SU-DHL-6 (cell line): ENCODE results near the gene DNAAF5.

Experiments used
- EZH2phosphoT487 ChIP-seq: fragments of 200-600 bp; sonication (generic), shearing (Covaris generic); conservative IDR thresholded peaks from 2 replicates; pipeline ENCODE4 v1.6.1; 2018; ENCODE audit warnings: mild to moderate bottlenecking, antibody characterized with exemption, low read length, moderate library complexity, mixed read lengths
- TF ChIP-seq, protein P1 (sequence below): fragments of 200-600 bp; sonication (generic); IDR thresholded peaks from one replicate; pipeline ENCODE4 v1.5.1; 2017; ENCODE audit warnings: antibody characterized with exemption, mild to moderate bottlenecking, low read length, moderate library complexity; ENCODE audit not compliant: insufficient read depth, poor library complexity, severe bottlenecking

GRCh38 chr7:745431-746154, 19.1 kb downstream of the DNAAF5 start:
- TF ChIP-seq, protein P1, sequence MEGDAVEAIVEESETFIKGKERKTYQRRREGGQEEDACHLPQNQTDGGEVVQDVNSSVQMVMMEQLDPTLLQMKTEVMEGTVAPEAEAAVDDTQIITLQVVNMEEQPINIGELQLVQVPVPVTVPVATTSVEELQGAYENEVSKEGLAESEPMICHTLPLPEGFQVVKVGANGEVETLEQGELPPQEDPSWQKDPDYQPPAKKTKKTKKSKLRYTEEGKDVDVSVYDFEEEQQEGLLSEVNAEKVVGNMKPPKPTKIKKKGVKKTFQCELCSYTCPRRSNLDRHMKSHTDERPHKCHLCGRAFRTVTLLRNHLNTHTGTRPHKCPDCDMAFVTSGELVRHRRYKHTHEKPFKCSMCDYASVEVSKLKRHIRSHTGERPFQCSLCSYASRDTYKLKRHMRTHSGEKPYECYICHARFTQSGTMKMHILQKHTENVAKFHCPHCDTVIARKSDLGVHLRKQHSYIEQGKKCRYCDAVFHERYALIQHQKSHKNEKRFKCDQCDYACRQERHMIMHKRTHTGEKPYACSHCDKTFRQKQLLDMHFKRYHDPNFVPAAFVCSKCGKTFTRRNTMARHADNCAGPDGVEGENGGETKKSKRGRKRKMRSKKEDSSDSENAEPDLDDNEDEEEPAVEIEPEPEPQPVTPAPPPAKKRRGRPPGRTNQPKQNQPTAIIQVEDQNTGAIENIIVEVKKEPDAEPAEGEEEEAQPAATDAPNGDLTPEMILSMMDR: no peak
- no peak for TF ChIP-seq EZH2phosphoT487
